Fibroblast of skin of back (primary cell): ENCODE measurements around the gene KIF5A.
"Not testable (repeated sequence)": the region's sequence is repeated elsewhere in the genome, so short reads cannot be mapped to it uniquely, and the experiment has no call there.

Source experiments
- DNase-seq: peaks from one replicate; pipeline ENCODE4 v3.0.0-alpha.2; 2013

The KIF5A gene

DNA sequence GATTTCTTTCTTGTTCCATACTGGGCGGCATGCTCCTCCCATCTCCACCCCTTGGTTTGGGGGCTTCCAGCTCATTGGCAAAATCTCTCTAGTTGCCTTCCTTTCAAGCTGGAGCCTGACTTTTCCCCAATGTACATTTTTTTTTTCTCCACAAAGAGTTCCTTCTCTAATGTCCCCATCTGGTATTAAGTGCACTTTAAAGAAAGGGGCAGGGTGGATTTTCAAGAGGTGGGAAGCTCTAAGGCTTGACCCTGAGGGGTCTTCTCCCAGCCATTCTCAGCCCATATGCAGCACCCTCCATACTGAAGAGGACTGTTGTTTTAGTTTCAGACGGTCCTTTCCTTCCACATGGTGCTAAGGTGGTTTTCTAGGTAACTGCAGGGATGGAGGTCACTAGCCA lies 35.3 kb downstream of the KIF5A start:
- no peak for DNase-seq

- no peak for DNase-seq
Measured at GRCh38 chr12:57586128-57586527, 36.3 kb downstream of the KIF5A start.

DNA sequence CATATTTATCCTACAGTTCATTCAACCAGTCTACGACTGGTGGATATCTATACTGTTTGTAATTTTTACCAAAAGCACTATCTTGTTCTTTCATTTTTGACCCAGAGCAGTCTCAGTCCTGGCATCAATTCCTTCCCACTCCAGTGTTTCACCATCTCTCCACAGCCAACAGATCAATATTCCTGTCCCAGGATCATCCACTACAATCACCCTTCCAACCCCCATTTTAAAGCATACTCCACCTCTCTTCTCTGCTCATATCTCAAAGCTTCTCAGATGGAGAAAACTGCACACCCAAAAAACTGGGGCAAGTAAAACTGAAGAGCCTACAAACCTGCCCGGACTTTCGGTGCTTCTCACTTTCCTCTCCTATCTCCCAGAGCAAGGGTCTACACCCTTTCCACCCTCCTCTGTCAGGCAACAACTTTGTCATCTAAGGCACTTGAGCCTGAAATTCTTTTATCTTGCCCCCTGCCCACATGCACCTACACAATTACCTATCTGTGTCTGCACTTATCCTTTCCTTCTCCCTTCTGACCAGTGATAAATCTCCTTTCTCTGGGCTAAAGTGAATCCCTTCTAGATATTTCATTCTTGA lies 37.1 kb downstream of the KIF5A start:
- no peak for DNase-seq

DNA sequence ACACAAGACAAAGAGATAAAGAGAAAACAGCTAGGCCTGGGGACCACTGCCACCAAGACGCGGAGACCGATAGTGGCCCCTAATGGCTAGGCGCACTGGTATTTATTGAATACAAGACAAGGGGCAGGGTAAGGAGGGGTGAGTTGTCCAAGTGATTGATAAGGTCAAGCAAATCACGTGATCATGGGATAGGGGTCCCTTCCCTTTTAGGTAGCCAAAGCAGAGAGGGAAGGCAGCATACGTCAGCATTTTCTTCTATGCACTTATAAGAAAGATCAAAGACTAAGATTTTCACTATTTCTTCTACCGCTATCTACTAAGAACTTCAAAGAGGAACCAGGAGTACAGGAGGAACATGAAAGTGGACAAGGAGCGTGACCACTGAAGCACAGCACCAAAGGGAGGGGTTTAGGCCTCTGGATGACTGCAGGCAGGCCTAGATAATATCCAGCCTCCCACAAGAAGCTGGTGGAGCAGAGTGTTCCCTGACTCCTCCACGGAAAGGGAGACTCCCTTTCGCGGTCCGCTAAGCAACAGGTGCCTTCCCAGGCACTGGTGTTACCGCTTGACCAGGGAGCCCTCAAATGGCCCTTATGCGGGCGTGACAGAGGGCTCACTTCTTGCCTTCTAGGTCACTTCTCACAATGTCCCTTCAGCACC lies 39.2 kb downstream of the KIF5A start:
- DNase-seq: not testable (repeated sequence)

- no peak for DNase-seq
Measured at GRCh38 chr12:57590479-57590863, 40.6 kb downstream of the KIF5A start.

GRCh38 chr12:57590864-57591781 lies 41.3 kb downstream of the KIF5A start, which contains the start of gene PIP4K2C:
Gene PIP4K2C, plus strand, starts transcription at chr12:57591192. Its CDS starts 98 bp downstream, at chr12:57591290.
- peak; percentile 47 for DNase-seq

DNA sequence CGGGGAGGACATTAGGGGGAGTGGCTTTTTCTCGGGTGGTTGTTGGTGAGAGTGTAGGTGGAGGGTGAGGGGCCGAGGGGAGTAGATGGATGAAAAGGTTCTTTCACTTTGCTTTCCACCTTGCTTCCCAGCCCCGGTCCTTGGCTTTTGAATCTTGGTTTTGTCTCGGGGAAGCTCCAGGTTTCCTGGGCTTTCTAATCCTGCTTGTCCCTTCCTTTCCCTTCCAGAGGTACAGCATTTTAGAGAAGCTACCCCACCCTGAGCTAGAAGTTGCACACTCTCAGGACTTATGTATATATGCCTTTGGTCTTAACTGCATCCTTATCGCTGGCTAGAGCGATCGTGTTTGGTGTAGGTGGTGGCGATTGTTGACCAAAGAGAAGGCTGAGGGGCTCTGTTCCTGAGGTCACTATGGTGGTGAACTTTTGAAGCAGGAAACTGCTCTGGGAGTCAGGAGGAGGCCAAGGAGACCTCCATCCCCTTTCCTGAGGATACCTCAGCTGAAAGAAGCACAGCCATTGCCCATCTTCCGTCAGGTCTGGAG lies 42.0 kb downstream of the KIF5A start:
- no peak for DNase-seq

DNA sequence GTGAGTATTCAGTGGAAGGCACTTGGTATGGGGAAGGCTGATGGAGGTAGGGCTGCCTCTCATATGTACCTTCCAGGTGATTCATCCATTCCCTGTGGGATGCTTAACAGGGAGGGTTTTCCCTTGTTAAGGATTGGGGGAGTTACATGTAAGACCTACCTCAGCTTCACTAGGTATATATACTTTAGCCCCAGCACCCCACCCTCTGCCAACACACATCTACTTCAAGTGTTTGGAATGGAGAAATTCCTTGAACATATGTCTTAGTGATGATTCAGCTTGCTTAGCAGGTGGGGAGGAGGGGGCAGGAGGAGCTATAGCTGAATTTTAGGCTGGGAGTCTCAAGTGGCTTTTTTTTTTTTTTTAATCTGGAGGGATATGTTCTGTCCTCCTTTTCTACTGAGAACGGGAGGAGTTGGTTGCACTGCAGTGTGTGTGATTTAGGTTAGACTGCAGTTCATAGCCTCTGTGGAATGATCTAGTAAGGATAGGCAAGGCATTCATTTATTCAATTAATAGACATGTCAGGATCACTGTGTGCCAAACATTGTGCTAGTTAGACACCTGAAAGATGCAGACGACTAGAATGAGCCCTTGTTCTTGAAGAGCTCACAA lies 42.8 kb downstream of the KIF5A start:
- DNase-seq: peak; percentile 25

DNA sequence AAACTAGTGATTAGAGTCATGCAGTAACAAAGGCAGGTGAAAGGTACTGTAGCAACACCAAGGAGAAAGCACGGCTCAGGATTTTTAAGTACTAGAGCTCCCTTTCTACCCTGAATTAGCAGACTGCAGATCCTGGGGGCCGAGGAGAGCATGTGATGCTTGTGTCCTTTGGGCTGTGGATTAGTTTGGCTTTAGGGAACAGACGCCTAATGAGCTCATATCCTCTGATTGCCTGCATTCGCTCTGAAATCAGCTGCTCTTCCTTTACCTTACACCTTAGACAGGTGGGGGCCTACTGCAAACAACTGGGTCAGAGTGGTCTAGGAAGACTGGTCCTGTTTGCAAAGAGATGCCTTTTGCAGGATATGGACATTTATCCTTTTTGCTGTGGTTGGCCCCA lies 43.3 kb downstream of the KIF5A start:
- no peak for DNase-seq

DNA sequence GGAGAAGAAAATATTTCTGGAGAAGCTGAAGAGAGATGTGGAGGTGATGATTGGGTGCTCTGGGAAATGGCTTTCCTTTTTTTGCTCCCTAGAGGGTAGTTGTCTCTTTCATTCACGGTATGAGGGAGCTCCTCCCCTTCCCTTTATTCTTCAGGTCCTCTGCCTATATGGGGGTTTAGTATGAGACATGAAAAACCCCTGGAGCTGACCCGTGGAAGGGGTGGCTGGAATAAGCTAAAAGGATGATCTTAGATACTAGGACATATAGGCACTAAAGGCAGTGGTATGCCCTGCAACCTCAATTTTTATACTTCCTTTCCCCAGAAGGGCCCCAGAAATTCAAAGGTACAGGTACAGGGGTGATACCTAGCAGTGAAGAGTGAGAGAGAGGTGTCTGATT lies 50.6 kb downstream of the KIF5A start:
- DNase-seq: no peak

DNA sequence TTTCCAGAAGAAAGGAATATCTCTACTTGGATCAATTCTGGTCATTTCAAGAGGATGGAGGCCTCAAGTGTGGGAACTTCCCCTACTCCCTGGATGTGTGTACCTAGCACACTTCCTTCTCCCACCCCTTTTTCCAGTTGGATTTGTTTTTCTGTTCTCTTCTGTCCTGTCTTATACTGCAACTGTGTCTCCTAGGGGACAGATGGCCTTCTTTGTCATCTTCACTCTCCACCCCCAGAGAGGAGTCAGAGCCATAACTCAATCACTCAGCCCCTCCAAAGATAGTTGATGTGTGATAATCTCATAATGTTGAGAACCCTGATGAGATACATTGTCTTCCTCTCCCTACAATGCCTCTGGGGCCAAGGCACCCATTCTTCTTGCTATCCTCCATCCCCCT lies 52.7 kb downstream of the KIF5A start:
- no peak for DNase-seq

DNA sequence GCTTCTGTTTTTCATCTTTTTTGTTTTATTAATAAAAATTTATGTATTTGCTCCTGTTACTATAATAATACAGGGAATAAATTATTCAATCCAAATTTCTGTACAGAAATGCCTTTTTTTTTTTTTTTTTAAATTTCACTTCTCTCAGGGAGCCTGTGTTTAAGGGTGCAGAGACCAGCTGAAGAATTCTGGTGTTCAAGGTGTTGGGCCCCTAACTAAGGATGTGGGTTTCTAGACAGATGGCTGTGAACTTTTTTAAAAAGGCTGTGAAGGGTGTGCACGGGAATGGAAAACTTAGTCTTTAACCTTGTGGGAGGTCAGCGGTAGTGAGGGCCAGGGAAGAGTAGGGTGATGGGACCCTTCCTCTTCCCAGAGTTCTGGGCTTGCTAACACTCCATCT lies 53.5 kb downstream of the KIF5A start:
- DNase-seq: no peak

GRCh38 chr12:57603815-57604453 lies 54.1 kb downstream of the KIF5A start:
- DNase-seq: peak; percentile 24

DNA sequence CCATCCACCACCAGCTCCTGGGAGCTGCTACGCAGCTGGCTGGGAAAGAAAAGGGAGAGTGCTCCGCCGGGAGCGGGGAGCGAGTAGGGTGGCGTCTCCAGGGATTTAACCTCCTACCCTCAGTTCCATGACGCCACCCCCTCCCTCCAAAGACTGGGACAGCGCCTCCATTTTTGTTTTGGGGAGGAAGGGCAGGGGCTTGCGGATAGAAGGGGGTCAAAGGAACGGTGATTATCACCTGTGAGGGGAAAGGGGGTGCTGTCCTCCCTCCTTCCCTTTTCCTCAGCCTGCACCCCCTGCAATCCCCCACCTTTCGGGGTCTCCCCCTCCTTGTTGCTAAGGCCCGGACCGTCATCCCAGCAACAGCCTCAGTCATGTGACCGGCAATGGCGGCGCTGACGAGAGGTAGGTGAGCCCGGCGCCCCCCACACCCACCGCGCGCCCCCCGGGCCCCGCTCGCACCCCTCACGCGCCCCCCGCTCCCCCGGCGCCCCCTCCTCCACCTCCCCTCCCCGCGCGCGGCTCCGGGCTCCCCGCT lies 54.7 kb downstream of the KIF5A start, which contains the start of gene DTX3:
Gene DTX3, plus strand, starts transcription at position 371 of the 538 bp plus-strand sequence. CDS start 1,694 bp downstream, outside the sequence.
- DNase-seq: no peak

DNA sequence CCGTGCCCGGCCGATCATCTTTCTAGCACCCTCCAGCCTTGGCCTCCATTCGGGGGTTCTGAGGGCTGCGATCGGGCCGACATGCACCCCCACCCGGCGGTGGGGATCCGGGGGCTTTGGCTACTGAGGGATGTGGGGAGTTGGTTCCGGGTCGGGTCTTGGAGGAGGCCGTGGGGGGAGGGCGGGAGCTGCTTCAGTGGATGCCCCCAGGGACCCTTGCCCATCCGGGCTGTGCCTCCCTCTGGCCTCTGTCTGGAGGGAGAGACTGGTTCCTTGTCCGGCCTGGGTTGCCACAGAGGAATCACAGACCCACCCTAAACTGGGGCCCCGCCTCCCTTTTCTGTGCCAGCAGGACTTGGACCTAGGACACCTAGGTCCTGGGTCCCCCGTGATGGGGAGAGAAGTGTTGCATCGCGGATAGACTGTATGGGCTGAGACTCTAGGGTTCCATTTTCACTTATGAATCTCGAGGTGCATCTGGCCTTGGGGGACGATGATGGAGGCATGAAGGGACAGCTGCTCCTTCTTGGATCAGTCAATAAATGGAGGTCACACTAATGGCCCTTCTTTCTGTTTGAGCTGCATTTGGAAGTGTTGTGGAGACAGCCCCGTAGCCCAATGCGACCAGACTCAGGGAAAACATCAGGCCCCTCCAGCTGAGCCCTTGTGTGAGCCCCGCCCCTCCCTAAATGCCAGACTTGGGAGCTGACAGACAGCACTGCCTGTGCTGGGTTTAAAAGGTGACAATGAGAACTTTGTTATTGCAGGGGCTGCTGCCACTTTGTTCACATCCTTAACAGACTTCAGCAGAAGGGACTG lies 55.4 kb downstream of the KIF5A start:
- no peak for DNase-seq

DNA sequence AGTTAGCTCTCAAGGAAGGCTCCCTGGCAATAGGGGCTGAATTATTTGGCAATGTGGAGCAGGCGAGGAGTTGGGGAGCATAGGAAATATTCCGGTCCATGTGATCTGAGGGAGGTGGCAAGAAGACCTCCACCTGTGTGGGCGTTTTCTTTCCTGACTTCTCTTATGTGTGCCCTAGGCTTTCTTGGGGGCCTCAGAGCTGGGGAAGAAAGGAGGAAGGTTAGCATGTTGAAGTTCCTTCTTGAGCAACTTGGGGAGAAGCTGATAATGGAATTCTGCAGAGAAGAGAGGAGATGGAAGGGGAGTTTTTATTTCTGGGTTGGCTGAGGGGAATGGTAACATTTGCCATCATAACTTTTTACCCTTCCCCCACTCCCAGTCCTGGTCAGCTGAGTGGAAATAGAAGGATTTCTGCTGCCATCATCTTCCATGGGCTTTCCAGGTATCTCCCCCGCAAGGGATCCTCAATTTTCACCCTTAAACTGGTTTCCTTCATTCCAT lies 56.0 kb downstream of the KIF5A start:
- DNase-seq: no peak

DNA sequence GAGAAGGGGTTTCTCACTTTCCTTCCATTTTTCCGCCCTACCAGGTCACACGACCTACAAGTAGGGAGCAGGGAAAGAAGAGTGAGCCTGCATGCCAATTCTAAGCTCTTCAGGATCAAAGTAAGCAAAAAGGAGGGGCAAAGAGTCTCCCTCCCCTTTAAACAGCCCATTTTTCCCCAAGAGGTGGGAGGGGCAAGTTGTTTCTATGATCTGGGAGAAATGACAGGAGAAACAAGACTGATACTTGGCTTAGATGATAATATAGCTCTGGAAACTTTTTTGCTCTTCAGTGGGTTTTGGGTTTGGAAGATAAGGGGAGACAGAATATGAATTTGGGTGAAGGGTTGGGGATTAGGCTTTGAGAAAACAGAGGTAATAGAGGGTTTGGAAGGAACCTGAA lies 56.6 kb downstream of the KIF5A start:
- DNase-seq: no peak

- DNase-seq: no peak
Measured at GRCh38 chr12:57606821-57607220, 57.0 kb downstream of the KIF5A start.

DNA sequence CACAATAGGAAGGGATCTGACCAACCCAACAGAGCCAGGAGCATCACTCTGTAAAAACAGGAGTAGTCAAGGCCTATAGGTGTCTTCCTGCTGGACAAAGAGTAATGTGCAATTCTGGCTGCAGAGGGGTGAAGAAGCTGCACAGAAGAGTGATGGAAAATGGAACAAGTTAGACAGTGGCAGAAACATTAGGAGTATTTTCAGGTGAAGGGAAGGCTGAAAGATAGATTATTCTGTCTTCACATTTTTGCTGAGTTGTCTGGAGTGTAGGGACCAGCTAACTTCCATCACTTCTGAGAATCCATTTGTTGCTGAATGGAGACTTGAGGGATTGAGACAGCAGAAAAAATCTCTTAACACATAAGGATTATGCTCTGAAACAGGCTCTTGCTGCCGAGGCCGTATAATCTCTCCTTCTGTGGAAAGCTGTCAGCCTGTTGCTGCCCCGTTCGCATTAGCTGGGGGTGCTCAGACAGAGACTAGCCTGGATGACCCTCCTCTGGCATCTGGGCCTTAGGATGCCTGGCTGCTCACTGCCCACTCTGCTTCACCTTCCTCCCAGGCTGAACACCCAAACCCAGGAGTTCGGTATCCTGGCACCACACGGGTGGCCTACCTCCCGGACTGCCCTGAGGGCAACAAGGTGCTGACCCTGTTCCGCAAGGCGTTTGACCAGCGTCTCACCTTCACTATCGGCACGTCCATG lies 58.3 kb downstream of the KIF5A start:
- no peak for DNase-seq
